K562 (cell line): ENCODE measurements around the gene PACS2. TPM values are rescaled to one million over a fixed set of nuclear protein-coding genes. Genes with fewer than 3 reads are reported as not detected.

ENCODE experiments used
- ATAC-seq: fragments of 200-7000 bp; cut with Tn5 transposase; 3 replicates; pipeline ENCODE4 v1.9.1; 2020; ENCODE audit warnings: moderate library complexity
- BruUV-seq: library from RNA; stranded (reverse); fragments of 400-500 nt; replicated peaks from 2 replicates; lab custom pipeline; 2021; lab: Mats Ljungman, UMichigan
- CTCF ChIA-PET: fragments of 300-600 bp; formaldehyde crosslinking; extraction: SDS; loops from one replicate; lab custom pipeline; 2021; ENCODE audit warnings: low intra/inter-chr PET ratio; lab: Yijun Ruan, JAX
- POLR2A ChIA-PET: fragments of 300-600, 350-650 bp; sonication (Branson Sonifier 250); formaldehyde crosslinking; extraction: SDS; loops from one replicate; lab custom pipeline; 2021; ENCODE audit warnings: antibody characterized with exemption, inconsistent platforms; lab: Yijun Ruan, JAX
- DNase-seq, 4 experiments: peaks; one replicate each; pipeline versions ENCODE4 v3.0.0 to v3.0.0-alpha.2; 2011 to 2018; ENCODE audit warnings: low spot score in 3 of 4, mixed read lengths in 3 of 4; ENCODE audit errors: extremely low read depth in 1 of 4
- FAIRE-seq: peaks from 2 replicates; lab custom pipeline; 2011; peaks lifted over from hg19 to GRCh38; lab: Jason Lieb, UNC
- H2AFZ ChIP-seq: 2 replicates; pipeline ENCODE4 v1.6.0; 2011; ENCODE audit warnings: low read depth, low read length, control low read depth, inconsistent platforms
- H3K27ac ChIP-seq: fragments of 200-600 bp; 3 replicates; pipeline ENCODE4 v1.8.0; 2011; ENCODE audit warnings: low read depth, mild to moderate bottlenecking, control low read depth, inconsistent platforms, low read length, moderate library complexity, mixed read lengths; ENCODE audit errors: extremely low read depth
- H3K27me3 ChIP-seq, 2 experiments: fragments of 300-600 bp in 1 of 2; 2 replicates in 1 of 2; 3 replicates in 1 of 2; pipeline versions ENCODE4 v1.6.0 to v1.8.0; 2011; ENCODE audit warnings: inconsistent platforms in 2 of 2, low read length in 2 of 2, mild to moderate bottlenecking in 1 of 2, mixed read lengths in 1 of 2, moderate library complexity in 1 of 2; ENCODE audit not compliant: control insufficient read depth in 2 of 2, insufficient read depth in 2 of 2
- H3K36me3 ChIP-seq: fragments of 300-600 bp; 3 replicates; pipeline ENCODE4 v1.8.0; 2011; ENCODE audit warnings: mild to moderate bottlenecking, low read length, inconsistent platforms; ENCODE audit not compliant: control insufficient read depth, insufficient read depth
- H3K4me1 ChIP-seq, 2 experiments: fragments of 200-600 bp in 1 of 2; replicated peaks in 1 of 2; 2 replicates in 1 of 2; 3 replicates in 1 of 2; pipeline versions ENCODE4 v1.5.1 to v1.8.0; 2011; ENCODE audit warnings: inconsistent platforms in 2 of 2, low read length in 2 of 2, mild to moderate bottlenecking in 1 of 2, mixed read lengths in 1 of 2, moderate library complexity in 1 of 2; ENCODE audit not compliant: control insufficient read depth in 2 of 2, insufficient read depth in 2 of 2
- H3K4me2 ChIP-seq: 2 replicates; pipeline ENCODE4 v1.6.1; 2011; ENCODE audit warnings: low read length, control low read depth, inconsistent platforms, mixed read lengths; ENCODE audit not compliant: insufficient read depth
- H3K4me3 ChIP-seq: fragments of 200-600 bp; sonication (generic), shearing (Covaris generic); 2 replicates; pipeline ENCODE4 v1.5.1; 2016; ENCODE audit warnings: control low read depth, inconsistent platforms
- H3K79me2 ChIP-seq: fragments of 200-600 bp; 3 replicates; pipeline ENCODE4 v1.8.0; 2011; ENCODE audit warnings: low read length, inconsistent platforms; ENCODE audit not compliant: control insufficient read depth, insufficient read depth
- H3K9ac ChIP-seq, 2 experiments: 2 replicates each; pipeline versions ENCODE4 v1.6.0 to v1.6.1; 2011; ENCODE audit warnings: low read depth in 2 of 2, low read length in 2 of 2, control low read depth in 1 of 2, inconsistent platforms in 1 of 2, mild to moderate bottlenecking in 1 of 2, mixed read lengths in 1 of 2; ENCODE audit not compliant: insufficient read depth in 1 of 2
- H3K9me1 ChIP-seq: one replicate; pipeline ENCODE4 v1.6.0; 2011; ENCODE audit warnings: inconsistent platforms, mild to moderate bottlenecking, low read length, moderate library complexity; ENCODE audit not compliant: control insufficient read depth, insufficient read depth
- H3K9me3 ChIP-seq: replicated peaks from 2 replicates; pipeline ENCODE4 v1.5.1; 2011; ENCODE audit warnings: low read depth, low read length, inconsistent platforms; ENCODE audit not compliant: control insufficient read depth, insufficient read depth
- H4K20me1 ChIP-seq: replicated peaks from 2 replicates; pipeline ENCODE4 v1.6.1; 2011; ENCODE audit warnings: low read length, inconsistent platforms, mixed read lengths; ENCODE audit not compliant: control insufficient read depth, insufficient read depth
- HOMEZ ChIP-seq: fragments of 250-450 bp; sonication (Bioruptor Pico); IDR thresholded peaks from 2 replicates; pipeline ENCODE4 v1.4.0; 2020; ENCODE audit warnings: mild to moderate bottlenecking, moderate library complexity
- NR1H2 ChIP-seq: sonication (generic); formaldehyde crosslinking; IDR thresholded peaks from 2 replicates; pipeline ENCODE4 v1.4.0; 2020; ENCODE audit warnings: mild to moderate bottlenecking, missing genetic modification reagents
- NRF1 ChIP-seq, 2 experiments: fragments of 450-650 bp; IDR thresholded peaks in 1 of 2; conservative IDR thresholded peaks in 1 of 2; 2 replicates each; pipeline ENCODE4 v1.6.1; 2014; ENCODE audit warnings: mild to moderate bottlenecking in 2 of 2
- WGBS: fragments of 100-300 bp; shearing (Covaris generic); methylation state at CpG from one replicate; pipeline ENCODE4 v1.1.6; 2016; ENCODE audit warnings: low coverage, mixed read lengths; ENCODE audit not compliant: insufficient coverage; ENCODE audit errors: missing lambda C conversion rate; 5-methylcytosine and 5-hydroxymethylcytosine counted together
- in situ Hi-C: fragments of 300-500 bp; cut with MboI; formaldehyde crosslinking; loops from 4 replicates; pipeline ENCODE4 v1.15.0; 2018; ENCODE audit warnings: inconsistent platforms, mixed read lengths
- intact Hi-C: fragments of 100-400 bp; cut with micrococcal nuclease; formaldehyde crosslinking; loops from 2 replicates; pipeline ENCODE4 v1.14.2; 2022
- polyA plus RNA-seq, 8 experiments: library from polyadenylated mRNA; depleted of rRNA in 4 of 8; stranded (reverse) in 5 of 8; unstranded in 3 of 8; fragments of >200 nt; fragmentation: Nextera tagmentation in 2 of 8; fragmentation: Illumina TruSeq in 1 of 8; extraction: Ambion mirVana in 2 of 8; extraction: Trizol in 1 of 8; gene quantifications; 2 replicates each; pipeline versions ENCODE4 v1.2.1 to v1.2.3, GENCODE V29; 2011 to 2014; ENCODE audit warnings: inconsistent platforms in 1 of 8, missing spikeins in 1 of 8
- total RNA-seq, 7 experiments: library from RNA; depleted of rRNA in 6 of 7; stranded (reverse); fragments of >200 nt in 6 of 7; fragmentation: Illumina TruSeq in 2 of 7; extraction: Trizol in 2 of 7; gene quantifications; 2 replicates each; pipeline versions ENCODE4 v1.2.1 to v1.2.3, GENCODE V29; 2011 to 2021; ENCODE audit warnings: low replicate concordance in 1 of 7

Gene PACS2
- total and polyA plus RNA-seq, 9 of the 15 experiments (the other 6 are each of a cell fraction or from before 2014, with no cell fraction given), result 0.11 to 20.8 (median 9.9) TPM

GRCh38 chr14:105363847-105364708, 49.5 kb downstream of the PACS2 start:
- Histone ChIP-seq H4K20me1 (no peaks in the 10 kb centered on the region), H3K27ac (no peak overlapping the region), H2AFZ (no peak overlapping the region), H3K4me1 (peaks cover 0 to 19% of the 10 kb centered on the region in 2 experiments; a peak in 2 of 5 replicates), H3K4me3 (no peak overlapping the region), H3K9ac (no peak overlapping the region)
- ChIA-PET CTCF (no interaction called here), POLR2A (interaction anchor here (0.6 kb wide), 1 partner anchor 50 kb away, joined by 3 read pairs; no protein-coding TSS in a partner anchor)
- no TSS peak for BruUV-seq
- DNase-seq, result peak; percentile 13 to 81 (median 57)
- in situ Hi-C loops, result no loop called here
- peak; percentile 72; the same call in 2 of the 3 replicates for ATAC-seq
- TF ChIP-seq NRF1 (conservative IDR thresholded peaks at IDR 0.05 in 1 of 2, IDR thresholded peaks at IDR 0.05 in 1 of 2) (peak in 1 of 2 experiments; percentile 33; a peak in 2 of 4 replicates), NR1H2 (CRISPR knock-in tag) (no peak), HOMEZ (no peak)
- TF ChIP-seq, all 486 proteins: peak for 1
- Histone ChIP-seq H3K4me2 (no peak overlapping the region), H3K79me2 (no peaks in the 10 kb centered on the region), H3K9me3 (no peaks in the 10 kb centered on the region), H3K36me3 (no peaks in the 10 kb centered on the region), H3K9me1 (no peaks in the 10 kb centered on the region), H3K27me3 (no peaks in the 10 kb centered on the region)
- intact Hi-C loops, result no loop called here
- FAIRE-seq, result no peak
- 7% methylated on average over 19 of the region's 58 CpGs for WGBS
